Fibroblast of lung (primary cell): Measurements from ENCODE around the gene TARS2. TPM values are rescaled to one million over a fixed set of nuclear protein-coding genes. Genes with fewer than 3 reads are reported as not detected.

Experiments used
- DNase-seq, 2 donors: peaks; one replicate each; pipeline versions ENCODE4 v3.0.0 to v3.0.0-alpha.2; 2010; ENCODE audit warnings: low read depth in 2 of 2
- H2AFZ ChIP-seq: 2 replicates; pipeline ENCODE4 v1.5.1; 2012; ENCODE audit warnings: low read length, control low read depth, inconsistent platforms
- H3K27ac ChIP-seq: 2 replicates; pipeline ENCODE4 v1.5.1; 2011; ENCODE audit warnings: low read length, control low read depth; ENCODE audit not compliant: insufficient read depth
- H3K27me3 ChIP-seq: 2 replicates; pipeline ENCODE4 v1.5.1; 2011; ENCODE audit warnings: mild to moderate bottlenecking, low read length; ENCODE audit not compliant: control insufficient read depth, insufficient read depth
- H3K36me3 ChIP-seq: 2 replicates; pipeline ENCODE4 v1.5.1; 2011; ENCODE audit warnings: low read length; ENCODE audit not compliant: control insufficient read depth, insufficient read depth
- H3K4me1 ChIP-seq: 2 replicates; pipeline ENCODE4 v1.5.1; 2011; ENCODE audit warnings: low read length; ENCODE audit not compliant: control insufficient read depth, insufficient read depth; ENCODE audit errors: extremely low read depth
- H3K4me2 ChIP-seq: 2 replicates; pipeline ENCODE4 v1.5.1; 2011; ENCODE audit warnings: low read length, control low read depth; ENCODE audit not compliant: insufficient read depth; ENCODE audit errors: extremely low read depth
- H3K4me3 ChIP-seq, 4 experiments: fragments of 200-600 bp in 1 of 4; sonication (generic) in 1 of 4; replicated peaks in 1 of 4; 2 replicates each; pipeline ENCODE4 v1.5.1; 2011 to 2016; ENCODE audit warnings: low read length in 4 of 4, low read depth in 3 of 4, mild to moderate bottlenecking in 3 of 4, control low read depth in 2 of 4, inconsistent platforms in 1 of 4, mixed read lengths in 1 of 4; ENCODE audit not compliant: insufficient read depth in 1 of 4; ENCODE audit errors: control extremely low read depth in 1 of 4
- H3K79me2 ChIP-seq: 2 replicates; pipeline ENCODE4 v1.5.1; 2012; ENCODE audit warnings: mild to moderate bottlenecking, low read length, inconsistent platforms; ENCODE audit not compliant: control insufficient read depth, insufficient read depth
- H3K9ac ChIP-seq: 2 replicates; pipeline ENCODE4 v1.5.1; 2011; ENCODE audit warnings: mild to moderate bottlenecking, low read length, control low read depth; ENCODE audit not compliant: insufficient read depth
- H3K9me3 ChIP-seq: 2 replicates; pipeline ENCODE4 v1.5.1; 2012; ENCODE audit warnings: low read depth, low read length; ENCODE audit not compliant: control insufficient read depth, insufficient read depth
- H4K20me1 ChIP-seq: 2 replicates; pipeline ENCODE4 v1.5.1; 2011; ENCODE audit warnings: low read length; ENCODE audit not compliant: control insufficient read depth, insufficient read depth; ENCODE audit errors: extremely low read depth
- CTCF ChIP-seq, 2 donors: IDR thresholded peaks in 1 of 2; conservative IDR thresholded peaks in 1 of 2; 1 replicate in 1 of 2; 2 replicates in 1 of 2; pipeline ENCODE4 v1.5.1; 2011 to 2012; ENCODE audit warnings: low read length in 2 of 2, control low read depth in 1 of 2, inconsistent platforms in 1 of 2, low read depth in 1 of 2, mild to moderate bottlenecking in 1 of 2
- EZH2 ChIP-seq: IDR thresholded peaks from 2 replicates; pipeline ENCODE4 v1.5.1; 2012; ENCODE audit warnings: low read length, control low read depth, mild to moderate bottlenecking; ENCODE audit errors: missing control alignments
- polyA plus RNA-seq, 2 donors: library from polyadenylated mRNA; depleted of rRNA in 1 of 2; stranded (reverse) in 1 of 2; unstranded in 1 of 2; fragments of >200 nt; gene quantifications; 2 replicates each; pipeline ENCODE4 v1.2.1, GENCODE V29; 2011 to 2012; ENCODE audit warnings: missing spikeins in 1 of 2
- total RNA-seq: library from RNA; depleted of rRNA; stranded (reverse); fragments of >200 nt; gene quantifications from 2 replicates; pipeline ENCODE4 v1.2.1, GENCODE V29; 2014

TARS2 gene
- total and polyA plus RNA-seq, 2 donors (not counting 1 experiment from before 2014, with no cell fraction given): 7.4 to 17.3 TPM

- H3K27me3 ChIP-seq: no peaks in the 10 kb centered on the region
- H3K4me3 ChIP-seq: no peak overlapping the region
- no peaks in the 10 kb centered on the region for H4K20me1 ChIP-seq
- H3K9me3 ChIP-seq: no peaks in the 10 kb centered on the region
- no peak for TF ChIP-seq EZH2
- no peak for TF ChIP-seq CTCF (conservative IDR thresholded peaks at IDR 0.05 in 1 of 2, IDR thresholded peaks at IDR 0.05 in 1 of 2; ENCODE audit: low read depth in 1 of 2, low read length in 2 of 2)
- no peaks in the 10 kb centered on the region for H3K79me2 ChIP-seq
- no peak overlapping the region for H3K9ac ChIP-seq
- H3K4me2 ChIP-seq: no peak overlapping the region
- no peaks in the 10 kb centered on the region for H3K4me1 ChIP-seq
- peaks cover 6% of the 10 kb centered on the region for H3K36me3 ChIP-seq
- no peak for DNase-seq
- no peak overlapping the region for H2AFZ ChIP-seq
- no peak overlapping the region for H3K27ac ChIP-seq
These were observed 6.0 kb downstream of the TARS2 start for GRCh38 chr1:150493175-150493574.

- Histone ChIP-seq H4K20me1 (no peaks in the 10 kb centered on the region), H3K4me2 (no peak overlapping the region), H3K9ac (no peak overlapping the region), H3K27me3 (no peaks in the 10 kb centered on the region), H3K9me3 (no peaks in the 10 kb centered on the region), H3K36me3 (peaks cover 1% of the 10 kb centered on the region), H3K27ac (no peak overlapping the region), H3K4me3 (no peak overlapping the region), H3K79me2 (no peaks in the 10 kb centered on the region), H3K4me1 (no peaks in the 10 kb centered on the region), H2AFZ (no peak overlapping the region)
- TF ChIP-seq EZH2 (no peak), CTCF (conservative IDR thresholded peaks at IDR 0.05 in 1 of 2, IDR thresholded peaks at IDR 0.05 in 1 of 2; ENCODE audit: low read depth in 1 of 2, low read length in 2 of 2) (no peak)
- DNase-seq: no peak
These were observed 11.1 kb downstream of the TARS2 start for GRCh38 chr1:150498342-150498741.

GRCh38 chr1:150505431-150505830 is 18.2 kb downstream of the TARS2 start:
- Histone ChIP-seq H3K36me3 (peaks cover 18% of the 10 kb centered on the region), H4K20me1 (no peaks in the 10 kb centered on the region), H3K79me2 (peaks cover 19% of the 10 kb centered on the region), H3K27me3 (no peaks in the 10 kb centered on the region), H3K9ac (no peak overlapping the region), H3K9me3 (no peaks in the 10 kb centered on the region), H2AFZ (no peak overlapping the region), H3K4me2 (no peak overlapping the region), H3K4me1 (peaks cover 8% of the 10 kb centered on the region), H3K27ac (no peak overlapping the region), H3K4me3 (no peak overlapping the region)
- TF ChIP-seq EZH2: no peak
- TF ChIP-seq CTCF (conservative IDR thresholded peaks at IDR 0.05 in 1 of 2, IDR thresholded peaks at IDR 0.05 in 1 of 2; ENCODE audit: low read depth in 1 of 2, low read length in 2 of 2): no peak
- DNase-seq: no peak
